ENCODE data around the gene SPOUT1. TPM values are rescaled to one million over a fixed set of nuclear protein-coding genes. Genes with fewer than 3 reads are reported as not detected.

The SPOUT1 gene
- total RNA-seq, 5 donors from 2014 or later (not counting 1 experiment from before 2014, with no cell fraction given) = 43.7 to 89.4 (median 82.6) TPM

DNA sequence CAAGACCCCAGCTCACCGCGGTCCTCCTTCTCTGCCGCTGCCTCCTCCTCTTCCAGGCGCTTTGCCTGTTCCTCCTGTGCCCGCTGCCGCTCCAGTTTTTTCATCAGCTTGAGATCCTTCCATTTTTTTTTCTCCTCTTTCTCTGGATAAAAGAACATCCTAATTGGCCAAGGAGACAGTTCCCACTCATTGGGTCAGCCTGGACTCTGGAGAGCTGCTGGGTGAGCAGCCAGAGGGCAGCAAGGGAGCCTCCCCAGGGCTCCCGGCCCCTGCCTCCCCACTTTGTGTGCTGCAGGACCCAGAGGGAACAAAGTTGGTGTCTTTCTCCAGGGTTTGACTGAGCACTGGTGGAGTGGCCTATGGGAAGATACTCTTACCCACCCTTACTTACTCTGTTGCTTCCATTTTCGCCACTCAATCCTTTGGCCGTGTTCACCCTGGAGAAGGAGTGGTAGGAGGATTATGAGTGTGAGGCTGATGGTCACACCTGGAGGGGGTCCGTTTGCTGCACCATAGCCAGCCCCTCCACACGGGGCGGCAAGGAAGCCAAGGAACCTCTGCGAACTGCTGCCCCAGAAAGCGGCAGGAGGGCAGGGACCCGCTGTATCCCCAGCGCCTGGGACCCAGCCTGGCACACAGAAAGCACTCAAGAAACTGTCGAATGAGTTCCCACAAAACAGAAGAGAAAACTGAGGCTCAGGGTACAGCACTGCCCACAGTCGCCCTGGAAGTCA lies 708 bp downstream of the SPOUT1 start:
- Histone ChIP-seq H3K27me3 (replicated peaks in 1 of 2; ENCODE audit: control insufficient read depth in 2 of 2, extremely low read depth in 1 of 2, insufficient read depth in 2 of 2, low read length in 1 of 2) (no peaks in the 10 kb centered on the region), H3K27ac (ENCODE audit: low read length) (peak overlapping the region; percentile 54), H3K4me1 (ENCODE audit: control insufficient read depth in 1 of 2, extremely low read depth in 1 of 2, insufficient read depth in 2 of 2, low read length in 2 of 2) (peaks cover 0 to 21% of the 10 kb centered on the region in 2 experiments), H3K4me3 (ENCODE audit: control insufficient read depth in 1 of 2, extremely low read depth in 1 of 2, low read length in 1 of 2) (peak overlapping the region; percentile 78 to 88), H3K36me3 (ENCODE audit: control insufficient read depth in 2 of 2, extremely low read depth in 1 of 2, insufficient read depth in 1 of 2, low read length in 1 of 2) (peaks cover 13 to 36% of the 10 kb centered on the region in 2 donors), H3K9me3 (no peaks in the 10 kb centered on the region)
- ATAC-seq (replicated peaks in 1 of 4) = no peak
- peaks cover 18 to 26% (median 19%) of the 10 kb centered on the region in 3 donors for H3K4me1 Mint-ChIP-seq
- WGBS (ENCODE audit: insufficient coverage) = 38% methylated on average over 15 of the region's 18 CpGs
- POLR2A ChIA-PET = interaction anchor here in 1 of 2 donors (1.0 kb wide), 1 partner anchor 69 kb away, joined by 3 read pairs; no protein-coding TSS in a partner anchor
- no peaks in the 10 kb centered on the region for H3K27me3 Mint-ChIP-seq
- H3K9me3 Mint-ChIP-seq = no peaks in the 10 kb centered on the region
- CTCF ChIA-PET = interaction anchor here in 1 of 2 donors (0.5 to 1.9 kb wide), 3 partner anchors 11 to 180 kb away, joined by 3 to 7 read pairs (median 3); partner anchors contain the start of gene ENDOG
- peaks cover 26% of the 10 kb centered on the region for H3K36me3 Mint-ChIP-seq
- DNase-seq = no peak
- H3K27ac Mint-ChIP-seq = peak overlapping the region; percentile 94
- H3K4me3 Mint-ChIP-seq = peak overlapping the region; percentile 88 to 96 (median 90)

GRCh38 chr9:128828267-128828666 lies 1.3 kb downstream of the SPOUT1 start:
- ATAC-seq (replicated peaks in 1 of 4) (no peak), DNase-seq (no peak)
- Mint-ChIP-seq H3K27ac (peak overlapping the region; percentile 94), H3K27me3 (no peaks in the 10 kb centered on the region), H3K4me1 (peaks cover 18 to 26% (median 19%) of the 10 kb centered on the region in 3 donors), H3K36me3 (peaks cover 21% of the 10 kb centered on the region), H3K4me3 (peak overlapping the region; percentile 88 to 96 (median 90)), H3K9me3 (no peaks in the 10 kb centered on the region)
- POLR2A ChIA-PET = no interaction called here
- H3K9me3 ChIP-seq = no peaks in the 10 kb centered on the region
- H3K27me3 ChIP-seq (replicated peaks in 1 of 2; ENCODE audit: control insufficient read depth in 2 of 2, extremely low read depth in 1 of 2, insufficient read depth in 2 of 2, low read length in 1 of 2) = no peaks in the 10 kb centered on the region
- 92% methylated on average over 5 of the region's 8 CpGs for WGBS (ENCODE audit: insufficient coverage)
- peak overlapping the region in 1 of 2 donors; percentile 88 for H3K4me3 ChIP-seq (ENCODE audit: control insufficient read depth in 1 of 2, extremely low read depth in 1 of 2, low read length in 1 of 2)
- CTCF ChIA-PET = interaction anchor here (1.5 to 1.9 kb wide), 2 partner anchors 10 kb away, joined by 4 to 7 read pairs; partner anchors contain the start of gene ENDOG (in 2 of the 2)
- peaks cover 15 to 40% of the 10 kb centered on the region in 2 donors for H3K36me3 ChIP-seq (ENCODE audit: control insufficient read depth in 2 of 2, extremely low read depth in 1 of 2, insufficient read depth in 1 of 2, low read length in 1 of 2)
- H3K27ac ChIP-seq (ENCODE audit: low read length) = peak overlapping the region; percentile 18
- H3K4me1 ChIP-seq (ENCODE audit: control insufficient read depth in 1 of 2, extremely low read depth in 1 of 2, insufficient read depth in 2 of 2, low read length in 2 of 2) = peaks cover 0 to 21% of the 10 kb centered on the region in 2 experiments

- ATAC-seq (replicated peaks in 1 of 4) (no peak), DNase-seq (no peak)
- H3K9me3 Mint-ChIP-seq = no peaks in the 10 kb centered on the region
- ChIA-PET CTCF (no interaction called here), POLR2A (no interaction called here)
- peaks cover 21 to 28% (median 23%) of the 10 kb centered on the region in 3 donors for H3K4me1 Mint-ChIP-seq
- H3K4me1 ChIP-seq (ENCODE audit: control insufficient read depth in 1 of 2, extremely low read depth in 1 of 2, insufficient read depth in 2 of 2, low read length in 2 of 2) = peaks cover 0 to 21% of the 10 kb centered on the region in 2 experiments
- H3K27me3 ChIP-seq (replicated peaks in 1 of 2; ENCODE audit: control insufficient read depth in 2 of 2, extremely low read depth in 1 of 2, insufficient read depth in 2 of 2, low read length in 1 of 2) = no peaks in the 10 kb centered on the region
- no peaks in the 10 kb centered on the region for H3K27me3 Mint-ChIP-seq
- H3K4me3 ChIP-seq (ENCODE audit: control insufficient read depth in 1 of 2, extremely low read depth in 1 of 2, low read length in 1 of 2) = no peak overlapping the region
- H3K36me3 ChIP-seq (ENCODE audit: control insufficient read depth in 2 of 2, extremely low read depth in 1 of 2, insufficient read depth in 1 of 2, low read length in 1 of 2) = peaks cover 19 to 55% of the 10 kb centered on the region in 2 donors
- H3K27ac ChIP-seq (ENCODE audit: low read length) = no peak overlapping the region
- H3K36me3 Mint-ChIP-seq = peaks cover 23% of the 10 kb centered on the region
- no peaks in the 10 kb centered on the region for H3K9me3 ChIP-seq
- H3K27ac Mint-ChIP-seq = no peak overlapping the region
- 98% methylated on average over 13 of the region's 22 CpGs for WGBS (ENCODE audit: insufficient coverage)
- H3K4me3 Mint-ChIP-seq = no peak overlapping the region
Observed at GRCh38 chr9:128825923-128826700, 3.5 kb downstream of the SPOUT1 start.

- CTCF ChIA-PET = no interaction called here
- Mint-ChIP-seq H3K4me1 (peaks cover 24 to 34% (median 28%) of the 10 kb centered on the region in 3 donors), H3K4me3 (no peak overlapping the region), H3K27ac (no peak overlapping the region), H3K36me3 (peaks cover 23% of the 10 kb centered on the region), H3K9me3 (no peaks in the 10 kb centered on the region), H3K27me3 (no peaks in the 10 kb centered on the region)
- no peak overlapping the region for H3K4me3 ChIP-seq (ENCODE audit: control insufficient read depth in 1 of 2, extremely low read depth in 1 of 2, low read length in 1 of 2)
- H3K36me3 ChIP-seq (ENCODE audit: control insufficient read depth in 2 of 2, extremely low read depth in 1 of 2, insufficient read depth in 1 of 2, low read length in 1 of 2) = peaks cover 22 to 55% of the 10 kb centered on the region in 2 donors
- ATAC-seq (replicated peaks in 1 of 4) (no peak), DNase-seq (no peak)
- no peaks in the 10 kb centered on the region for H3K9me3 ChIP-seq
- H3K4me1 ChIP-seq (ENCODE audit: control insufficient read depth in 1 of 2, extremely low read depth in 1 of 2, insufficient read depth in 2 of 2, low read length in 2 of 2) = peaks cover 0 to 25% of the 10 kb centered on the region in 2 experiments
- POLR2A ChIA-PET = interaction anchor here in 1 of 2 donors (0.6 kb wide), 1 partner anchor 98 kb away, joined by 6 read pairs; no protein-coding TSS in a partner anchor
- 94% methylated on average over 6 of the region's 7 CpGs for WGBS (ENCODE audit: insufficient coverage)
- no peak overlapping the region for H3K27ac ChIP-seq (ENCODE audit: low read length)
- H3K27me3 ChIP-seq (replicated peaks in 1 of 2; ENCODE audit: control insufficient read depth in 2 of 2, extremely low read depth in 1 of 2, insufficient read depth in 2 of 2, low read length in 1 of 2) = no peaks in the 10 kb centered on the region
Observed at GRCh38 chr9:128824911-128825310, 4.7 kb downstream of the SPOUT1 start.

- no peaks in the 10 kb centered on the region for H3K27me3 Mint-ChIP-seq
- H3K4me3 Mint-ChIP-seq = no peak overlapping the region
- peaks cover 21% of the 10 kb centered on the region for H3K36me3 Mint-ChIP-seq
- H3K36me3 ChIP-seq (ENCODE audit: control insufficient read depth in 2 of 2, extremely low read depth in 1 of 2, insufficient read depth in 1 of 2, low read length in 1 of 2) = peaks cover 22 to 55% of the 10 kb centered on the region in 2 donors
- 97% methylated on average over 11 of the region's 12 CpGs for WGBS (ENCODE audit: insufficient coverage)
- no peaks in the 10 kb centered on the region for H3K9me3 Mint-ChIP-seq
- ChIA-PET POLR2A (no interaction called here), CTCF (no interaction called here)
- H3K4me3 ChIP-seq (ENCODE audit: control insufficient read depth in 1 of 2, extremely low read depth in 1 of 2, low read length in 1 of 2) = no peak overlapping the region
- no peak overlapping the region for H3K27ac Mint-ChIP-seq
- H3K9me3 ChIP-seq = no peaks in the 10 kb centered on the region
- no peaks in the 10 kb centered on the region for H3K27me3 ChIP-seq (replicated peaks in 1 of 2; ENCODE audit: control insufficient read depth in 2 of 2, extremely low read depth in 1 of 2, insufficient read depth in 2 of 2, low read length in 1 of 2)
- no peak for DNase-seq
- ATAC-seq (replicated peaks in 1 of 4) = no peak
- H3K27ac ChIP-seq (ENCODE audit: low read length) = no peak overlapping the region
- peaks cover 0 to 29% of the 10 kb centered on the region in 2 experiments for H3K4me1 ChIP-seq (ENCODE audit: control insufficient read depth in 1 of 2, extremely low read depth in 1 of 2, insufficient read depth in 2 of 2, low read length in 2 of 2)
- H3K4me1 Mint-ChIP-seq = peaks cover 28 to 37% (median 30%) of the 10 kb centered on the region in 3 donors
Observed at GRCh38 chr9:128823903-128824406, 5.6 kb downstream of the SPOUT1 start.

GRCh38 chr9:128823362-128823902 lies 6.2 kb downstream of the SPOUT1 start:
- POLR2A ChIA-PET = no interaction called here

More at GRCh38 chr9:128823362-128823902, 6.2 kb downstream of the SPOUT1 start:
- no peaks in the 10 kb centered on the region for H3K9me3 ChIP-seq
- no peak for DNase-seq
- no peak overlapping the region for H3K4me3 Mint-ChIP-seq
- H3K36me3 Mint-ChIP-seq = peaks cover 18% of the 10 kb centered on the region
- H3K4me1 Mint-ChIP-seq = peaks cover 23 to 32% (median 25%) of the 10 kb centered on the region in 3 donors
- H3K27ac Mint-ChIP-seq = no peak overlapping the region
- H3K27me3 ChIP-seq (replicated peaks in 1 of 2; ENCODE audit: control insufficient read depth in 2 of 2, extremely low read depth in 1 of 2, insufficient read depth in 2 of 2, low read length in 1 of 2) = no peaks in the 10 kb centered on the region
- no peak overlapping the region for H3K27ac ChIP-seq (ENCODE audit: low read length)
- H3K4me1 ChIP-seq (ENCODE audit: control insufficient read depth in 1 of 2, extremely low read depth in 1 of 2, insufficient read depth in 2 of 2, low read length in 2 of 2) = peaks cover 0 to 25% of the 10 kb centered on the region in 2 experiments
- H3K9me3 Mint-ChIP-seq = no peaks in the 10 kb centered on the region
- no peak for ATAC-seq (replicated peaks in 1 of 4)
- no peak overlapping the region for H3K4me3 ChIP-seq (ENCODE audit: control insufficient read depth in 1 of 2, extremely low read depth in 1 of 2, low read length in 1 of 2)
- no peaks in the 10 kb centered on the region for H3K27me3 Mint-ChIP-seq
- H3K36me3 ChIP-seq (ENCODE audit: control insufficient read depth in 2 of 2, extremely low read depth in 1 of 2, insufficient read depth in 1 of 2, low read length in 1 of 2) = peaks cover 22 to 55% of the 10 kb centered on the region in 2 donors
- WGBS (ENCODE audit: insufficient coverage) = 94% methylated on average over 19 of the region's 19 CpGs
- CTCF ChIA-PET = no interaction called here

Measured in T-cell (primary cell).